Smooth muscle cell (in vitro differentiated cells): ENCODE data around the gene FMO1. TPM values are rescaled to one million over a fixed set of nuclear protein-coding genes. Genes with fewer than 3 reads are reported as not detected.

Experiments
- DNase-seq: peaks from one replicate; lab custom pipeline; 2025; ENCODE audit not compliant: unreplicated experiment; lab: John Stamatoyannopoulos, UW
- H2AFZ ChIP-seq: fragments of 200-600 bp; sonication (generic); 2 replicates; pipeline ENCODE4 v1.6.0; 2016; ENCODE audit warnings: antibody characterized with exemption, low read depth, mild to moderate bottlenecking
- H3F3A ChIP-seq: fragments of 200-600 bp; sonication (generic); 2 replicates; pipeline ENCODE4 v1.6.0; 2017; ENCODE audit warnings: antibody characterized with exemption, low read depth
- H3K27ac ChIP-seq: fragments of 200-600 bp; sonication (generic); 2 replicates; pipeline ENCODE4 v1.5.1; 2016; ENCODE audit warnings: low read depth, mild to moderate bottlenecking
- H3K27me3 ChIP-seq: fragments of 200-600 bp; sonication (generic); 2 replicates; pipeline ENCODE4 v1.6.1; 2016; ENCODE audit warnings: low read depth, mild to moderate bottlenecking
- H3K36me3 ChIP-seq: fragments of 200-600 bp; sonication (generic); 2 replicates; pipeline ENCODE4 v1.5.1; 2016; ENCODE audit warnings: low read depth
- H3K4me1 ChIP-seq: fragments of 200-600 bp; sonication (generic); 2 replicates; pipeline ENCODE4 v1.5.1; 2016; ENCODE audit warnings: low read depth
- H3K4me2 ChIP-seq: fragments of 200-600 bp; sonication (generic); 2 replicates; pipeline ENCODE4 v1.6.0; 2016; ENCODE audit warnings: mild to moderate bottlenecking
- H3K4me3 ChIP-seq: fragments of 200-600 bp; sonication (generic); 2 replicates; pipeline ENCODE4 v1.5.1; 2016; ENCODE audit warnings: mild to moderate bottlenecking
- H3K79me2 ChIP-seq: fragments of 200-600 bp; sonication (generic); 2 replicates; pipeline ENCODE4 v1.6.0; 2016; ENCODE audit warnings: low read depth, mild to moderate bottlenecking
- H3K9ac ChIP-seq: fragments of 200-600 bp; sonication (generic); 2 replicates; pipeline ENCODE4 v1.6.0; 2016; ENCODE audit warnings: low read depth
- H3K9me3 ChIP-seq: fragments of 200-600 bp; sonication (generic); replicated peaks from 2 replicates; pipeline ENCODE4 v1.5.1; 2016; ENCODE audit warnings: low read depth
- H4K20me1 ChIP-seq: fragments of 200-600 bp; sonication (generic); 2 replicates; pipeline ENCODE4 v1.6.0; 2016; ENCODE audit warnings: low read depth
- CTCF ChIP-seq: fragments of 200-600 bp; sonication (generic); IDR thresholded peaks from 2 replicates; pipeline ENCODE4 v1.5.1; 2017; ENCODE audit warnings: borderline replicate concordance, mild to moderate bottlenecking, antibody characterized with exemption; ENCODE audit not compliant: insufficient read depth, poor library complexity, severe bottlenecking
- WGBS: methylation state at CpG from one replicate; pipeline ENCODE4 v1.1.7; 2016; ENCODE audit warnings: low lambda C conversion rate; 5-methylcytosine and 5-hydroxymethylcytosine counted together
- polyA plus RNA-seq: library from polyadenylated mRNA; unstranded; fragments of >200 nt; fragmentation: Nextera tagmentation; extraction: Ambion mirVana; gene quantifications from 2 replicates; pipeline ENCODE4 v1.2.1, GENCODE V29; 2016
- total RNA-seq: library from RNA; depleted of rRNA; stranded (reverse); fragments of >200 nt; gene quantifications from 2 replicates; pipeline ENCODE4 v1.2.3, GENCODE V29; 2014

Gene FMO1
- total and polyA plus RNA-seq, 2 experiments from 2014 or later: not detected

DNA sequence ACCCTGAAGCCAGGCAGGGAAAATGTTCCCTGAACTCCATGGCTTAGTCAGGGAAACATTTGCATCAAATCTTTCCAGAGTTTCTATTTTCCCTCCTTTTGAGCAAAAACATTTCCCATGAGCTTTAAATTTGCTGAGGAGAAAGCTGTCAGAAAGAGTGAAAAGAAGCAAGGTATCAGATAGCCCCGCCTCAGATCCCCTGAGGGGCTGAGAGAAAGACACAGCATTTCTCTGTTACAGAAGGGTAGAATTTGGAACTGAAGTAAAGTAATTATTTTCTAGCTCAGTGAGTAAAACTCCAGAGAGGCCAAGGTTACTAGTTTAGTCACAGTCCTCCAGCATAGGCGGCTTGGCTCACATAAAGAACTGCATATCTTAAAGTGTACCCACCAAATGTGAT is 10.6 kb downstream of the FMO1 start:
- no peaks in the 10 kb centered on the region for H3K27me3 ChIP-seq
- H3K4me1 ChIP-seq: peaks cover 13% of the 10 kb centered on the region
- H2AFZ ChIP-seq: no peak overlapping the region
- H3K79me2 ChIP-seq: no peaks in the 10 kb centered on the region
- H3K4me2 ChIP-seq: no peak overlapping the region
- H4K20me1 ChIP-seq: no peaks in the 10 kb centered on the region
- H3K4me3 ChIP-seq: no peak overlapping the region
- TF ChIP-seq CTCF: no peak
- no peak overlapping the region for H3K27ac ChIP-seq
- no peak for DNase-seq
- H3K9me3 ChIP-seq: no peaks in the 10 kb centered on the region
- no peaks in the 10 kb centered on the region for H3F3A ChIP-seq
- WGBS: 64% methylated on average over 2 of the region's 2 CpGs
- no peaks in the 10 kb centered on the region for H3K36me3 ChIP-seq
- no peak overlapping the region for H3K9ac ChIP-seq

GRCh38 chr1:171261336-171261735 is 13.0 kb downstream of the FMO1 start:
- DNase-seq: no peak
- H3K4me2 ChIP-seq: no peak overlapping the region
- H3K4me1 ChIP-seq: peaks cover 18% of the 10 kb centered on the region
- no peaks in the 10 kb centered on the region for H3F3A ChIP-seq
- WGBS: 79% methylated on average over 4 of the region's 4 CpGs
- H4K20me1 ChIP-seq: no peaks in the 10 kb centered on the region
- no peak for TF ChIP-seq CTCF
- H2AFZ ChIP-seq: no peak overlapping the region
- H3K4me3 ChIP-seq: no peak overlapping the region
- no peaks in the 10 kb centered on the region for H3K9me3 ChIP-seq
- H3K36me3 ChIP-seq: no peaks in the 10 kb centered on the region
- H3K27me3 ChIP-seq: no peaks in the 10 kb centered on the region
- H3K79me2 ChIP-seq: no peaks in the 10 kb centered on the region
- no peak overlapping the region for H3K27ac ChIP-seq
- no peak overlapping the region for H3K9ac ChIP-seq

DNA sequence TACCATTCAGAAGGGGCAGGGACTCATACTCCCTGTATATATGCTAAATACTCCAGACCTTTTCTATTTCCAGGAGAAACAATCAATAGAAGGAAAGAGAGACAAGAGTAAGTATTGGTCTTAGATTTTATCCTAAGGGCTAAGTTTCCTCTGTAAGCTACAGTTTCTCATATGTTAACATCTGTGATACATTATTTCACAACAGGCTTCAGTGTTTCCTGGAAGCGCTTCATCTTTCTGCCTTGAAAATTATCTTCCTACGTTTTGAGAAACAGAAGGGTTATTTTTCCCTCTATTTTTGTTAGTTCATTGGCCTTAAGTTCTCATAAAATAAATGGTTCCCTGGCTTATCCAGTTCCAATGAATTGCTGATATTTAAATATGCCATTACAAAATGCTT is 15.6 kb downstream of the FMO1 start:
- 56% methylated on average over 2 of the region's 2 CpGs for WGBS

More for the DNA sequence above, 15.6 kb downstream of the FMO1 start:
- DNase-seq: no peak
- Histone ChIP-seq H3K9me3 (no peaks in the 10 kb centered on the region), H3K9ac (no peak overlapping the region), H3K4me3 (no peak overlapping the region), H3K36me3 (no peaks in the 10 kb centered on the region), H3K27me3 (no peaks in the 10 kb centered on the region), H3K4me2 (no peak overlapping the region), H3F3A (no peaks in the 10 kb centered on the region), H4K20me1 (no peaks in the 10 kb centered on the region), H3K79me2 (no peaks in the 10 kb centered on the region), H3K27ac (no peak overlapping the region), H2AFZ (no peak overlapping the region), H3K4me1 (peaks cover 8% of the 10 kb centered on the region)
- no peak for TF ChIP-seq CTCF
